ENCODE data around the gene DAP. TPM values are rescaled to one million over a fixed set of nuclear protein-coding genes. Genes with fewer than 3 reads are reported as not detected.

DAP gene
- total and polyA plus RNA-seq, 7 experiments from 2014 or later, result 31.9 to 91.6 (median 43.0) TPM

DNA sequence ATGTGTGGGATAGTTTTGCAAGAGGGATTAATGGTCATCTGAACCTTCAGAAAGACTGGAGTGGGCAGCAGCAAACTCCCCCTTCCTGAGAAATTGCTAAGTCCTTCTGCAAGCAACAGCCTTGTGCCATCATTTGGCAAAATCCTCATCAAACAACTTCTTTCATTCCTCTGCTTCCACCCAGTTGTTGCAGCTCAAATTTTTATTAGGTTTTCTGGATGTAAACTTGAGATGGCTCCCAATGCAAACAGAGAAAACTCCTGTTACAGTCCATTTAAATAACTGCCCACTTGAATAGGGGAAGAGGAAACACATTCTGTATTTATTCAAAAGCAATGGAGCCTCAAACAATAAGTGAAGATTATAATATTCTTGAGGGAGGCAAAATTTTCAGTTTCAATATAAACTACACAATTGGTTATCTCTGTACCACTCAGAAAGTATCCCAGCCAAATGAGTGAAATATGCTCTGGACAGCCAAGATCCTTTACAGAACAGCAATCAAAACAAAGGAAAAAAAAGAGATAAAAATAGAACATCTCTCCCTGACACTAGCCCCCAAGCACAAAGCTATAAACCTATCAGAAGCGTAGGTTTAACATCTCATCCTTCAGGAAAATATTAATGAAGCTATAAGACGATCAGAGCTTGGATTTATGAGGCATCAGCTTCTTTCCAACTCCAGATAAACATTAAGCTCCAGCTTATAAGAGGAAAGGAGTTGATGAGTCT lies 17.3 kb upstream of the DAP start:
- Histone ChIP-seq H3K27me3 (ENCODE audit: control insufficient read depth in 2 of 2, insufficient read depth in 2 of 2, low read length in 2 of 2) (no peaks in the 10 kb centered on the region), H3K4me1 (ENCODE audit: control insufficient read depth in 2 of 2, insufficient read depth in 2 of 2, low read length in 2 of 2) (no peaks in the 10 kb centered on the region), H3K36me3 (ENCODE audit: control insufficient read depth in 2 of 3, insufficient read depth in 3 of 3, low read length in 3 of 3) (no peaks in the 10 kb centered on the region), H3K4me3 (ENCODE audit: low read length) (no peak overlapping the region), H3K9me3 (ENCODE audit: control insufficient read depth in 2 of 3, low read length in 3 of 3) (no peaks in the 10 kb centered on the region), H3K27ac (ENCODE audit: low read depth, low read length) (no peak overlapping the region)
- Mint-ChIP-seq H3K27me3 (peaks cover 0 to 32% (median 5%) of the 10 kb centered on the region in 5 donors), H3K36me3 (peaks cover 0 to 5% (median 0%) of the 10 kb centered on the region in 5 donors), H3K9me3 (peaks cover 0 to 12% (median 0%) of the 10 kb centered on the region in 11 donors), H3K4me1 (no peaks in the 10 kb centered on the region), H3K4me3 (no peak overlapping the region), H3K27ac (no peak overlapping the region)
- DNase-seq (no peak), ATAC-seq (no peak)
- ChIA-PET POLR2A (no interaction called here), CTCF (no interaction called here)
- intact Hi-C loops (cut with micrococcal nuclease), result no loop called here

DNA sequence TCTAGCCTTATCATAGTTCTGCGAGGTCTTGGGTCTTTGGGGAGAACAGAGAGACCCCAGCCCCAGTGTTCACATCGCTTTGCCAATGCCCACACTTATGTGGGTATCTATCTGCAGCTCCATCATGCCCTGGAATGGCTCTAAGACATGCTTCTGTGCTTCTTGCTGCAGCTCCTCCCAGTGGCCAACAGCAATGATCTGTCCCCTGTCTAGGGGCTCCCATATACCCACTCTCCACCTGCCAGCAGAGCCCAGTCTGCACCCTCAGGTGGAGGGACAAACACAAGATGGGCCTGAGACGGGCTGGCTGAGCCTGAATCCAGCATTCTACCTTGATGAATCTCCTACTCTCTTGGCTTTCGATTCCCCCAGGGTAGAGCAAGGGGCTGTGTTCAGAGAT lies 14.6 kb upstream of the DAP start:
- Histone ChIP-seq H3K27ac (ENCODE audit: low read depth, low read length) (no peak overlapping the region), H3K4me3 (ENCODE audit: low read length) (no peak overlapping the region), H3K36me3 (ENCODE audit: control insufficient read depth in 2 of 3, insufficient read depth in 3 of 3, low read length in 3 of 3) (no peaks in the 10 kb centered on the region), H3K4me1 (ENCODE audit: control insufficient read depth in 2 of 2, insufficient read depth in 2 of 2, low read length in 2 of 2) (no peaks in the 10 kb centered on the region), H3K27me3 (ENCODE audit: control insufficient read depth in 2 of 2, insufficient read depth in 2 of 2, low read length in 2 of 2) (no peaks in the 10 kb centered on the region), H3K9me3 (ENCODE audit: control insufficient read depth in 2 of 3, low read length in 3 of 3) (no peaks in the 10 kb centered on the region)
- CTCF ChIA-PET, result interaction anchor here (0.8 kb wide), 1 partner anchor 74 kb away, joined by 3 read pairs; no protein-coding TSS in a partner anchor
- H3K4me1 Mint-ChIP-seq, result no peaks in the 10 kb centered on the region
- H3K36me3 Mint-ChIP-seq, result no peaks in the 10 kb centered on the region
- DNase-seq, result no peak
- intact Hi-C loops (cut with micrococcal nuclease), result no loop called here
- no peak for ATAC-seq
- no peak overlapping the region for H3K4me3 Mint-ChIP-seq
- no peak overlapping the region for H3K27ac Mint-ChIP-seq
- H3K9me3 Mint-ChIP-seq, result peaks cover 0 to 12% (median 0%) of the 10 kb centered on the region in 11 donors
- POLR2A ChIA-PET, result no interaction called here
- peaks cover 0 to 26% (median 12%) of the 10 kb centered on the region in 5 donors for H3K27me3 Mint-ChIP-seq

DNA sequence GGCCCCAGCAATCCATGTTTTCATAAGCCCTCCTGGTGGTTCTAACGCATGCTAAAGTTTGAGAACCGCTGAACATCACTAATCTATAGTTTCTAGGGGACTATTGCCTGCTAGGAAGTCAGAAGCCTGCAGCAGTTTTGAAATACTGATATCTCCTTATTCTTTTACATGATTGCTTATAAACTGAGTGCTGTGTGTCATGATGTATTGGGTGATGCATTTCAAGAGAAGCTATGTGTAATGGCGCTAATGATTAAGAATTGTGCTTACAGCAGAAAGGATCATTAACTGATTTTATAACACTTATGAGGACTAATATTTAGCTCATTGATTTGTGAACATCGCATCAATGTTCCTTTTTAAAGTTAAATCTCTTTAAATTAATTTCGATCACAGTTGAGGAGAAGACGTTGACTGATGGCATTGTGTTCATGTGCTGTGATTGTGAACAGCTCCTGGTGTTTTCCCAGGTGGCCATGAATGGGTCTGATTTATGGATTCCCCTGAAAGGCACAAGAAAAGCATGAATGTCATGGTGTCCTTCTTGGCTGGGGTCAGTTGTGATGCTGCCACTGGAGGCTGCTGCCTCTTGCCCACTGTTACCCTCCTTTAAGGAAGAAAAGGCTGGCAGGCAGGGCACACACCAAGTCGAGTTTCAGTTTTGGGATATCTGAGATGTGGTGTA lies 12.0 kb upstream of the DAP start:
- no peak overlapping the region for H3K4me3 Mint-ChIP-seq
- no peak for DNase-seq
- no peaks in the 10 kb centered on the region for H3K9me3 ChIP-seq (ENCODE audit: control insufficient read depth in 2 of 3, low read length in 3 of 3)
- ChIA-PET CTCF (no interaction called here), POLR2A (no interaction called here)
- ATAC-seq, result no peak
- H3K27ac ChIP-seq (ENCODE audit: low read depth, low read length), result no peak overlapping the region
- no peak overlapping the region for H3K4me3 ChIP-seq (ENCODE audit: low read length)
- no peaks in the 10 kb centered on the region for H3K9me3 Mint-ChIP-seq
- H3K36me3 ChIP-seq (ENCODE audit: control insufficient read depth in 2 of 3, insufficient read depth in 3 of 3, low read length in 3 of 3), result no peaks in the 10 kb centered on the region
- peaks cover 0 to 30% (median 14%) of the 10 kb centered on the region in 5 donors for H3K27me3 Mint-ChIP-seq
- intact Hi-C loops (cut with micrococcal nuclease), result no loop called here
- no peaks in the 10 kb centered on the region for H3K36me3 Mint-ChIP-seq
- no peak overlapping the region for H3K27ac Mint-ChIP-seq
- H3K27me3 ChIP-seq (ENCODE audit: control insufficient read depth in 2 of 2, insufficient read depth in 2 of 2, low read length in 2 of 2), result peaks cover 0 to 2% of the 10 kb centered on the region in 2 donors
- no peaks in the 10 kb centered on the region for H3K4me1 Mint-ChIP-seq
- H3K4me1 ChIP-seq (ENCODE audit: control insufficient read depth in 2 of 2, insufficient read depth in 2 of 2, low read length in 2 of 2), result no peaks in the 10 kb centered on the region

GRCh38 chr5:10768328-10768899 lies 7.4 kb upstream of the DAP start:
- peaks cover 0 to 37% (median 5%) of the 10 kb centered on the region in 5 donors for H3K27me3 Mint-ChIP-seq

DNA sequence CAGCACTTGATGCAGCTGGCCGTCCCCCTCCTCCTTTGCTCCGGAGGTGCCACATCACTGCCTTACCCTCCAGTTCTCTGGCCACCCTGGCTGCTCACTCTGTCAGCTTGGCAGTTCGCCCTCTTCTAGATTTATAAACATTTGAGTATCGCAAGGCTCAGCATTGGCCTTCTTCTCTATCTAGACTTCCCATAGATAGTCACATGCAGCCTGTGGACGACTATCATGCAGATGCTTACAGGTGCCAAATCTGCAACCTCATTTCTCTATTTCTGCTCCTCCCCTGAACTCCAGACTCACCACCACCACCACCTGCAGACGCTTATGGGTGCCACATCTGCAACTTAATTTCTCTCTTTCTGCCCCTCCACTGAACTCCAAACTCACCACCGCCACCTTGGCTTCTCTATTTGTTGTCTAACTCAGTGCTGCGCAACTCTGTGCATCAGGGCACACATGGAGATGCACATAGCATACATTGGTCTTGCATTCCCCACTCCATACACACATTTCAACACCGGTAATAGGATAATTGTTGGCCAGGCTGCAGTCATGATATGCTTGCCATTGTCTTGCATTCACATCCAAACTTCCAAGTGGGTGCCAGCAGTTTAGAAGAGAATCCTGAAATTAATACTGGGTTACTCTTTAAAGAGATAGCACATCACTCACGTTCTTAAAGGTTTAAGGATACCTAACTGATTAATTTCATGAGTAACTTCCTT lies 1.9 kb upstream of the DAP start:
- Histone ChIP-seq H3K4me1 (ENCODE audit: control insufficient read depth in 2 of 2, insufficient read depth in 2 of 2, low read length in 2 of 2) (peaks cover 13 to 15% of the 10 kb centered on the region in 2 donors), H3K36me3 (ENCODE audit: control insufficient read depth in 2 of 3, insufficient read depth in 3 of 3, low read length in 3 of 3) (no peaks in the 10 kb centered on the region), H3K27ac (ENCODE audit: low read depth, low read length) (no peak overlapping the region), H3K4me3 (ENCODE audit: low read length) (no peak overlapping the region), H3K9me3 (ENCODE audit: control insufficient read depth in 2 of 3, low read length in 3 of 3) (no peaks in the 10 kb centered on the region), H3K27me3 (ENCODE audit: control insufficient read depth in 2 of 2, insufficient read depth in 2 of 2, low read length in 2 of 2) (no peaks in the 10 kb centered on the region)
- H3K36me3 Mint-ChIP-seq, result peaks cover 0 to 5% (median 0%) of the 10 kb centered on the region in 5 donors
- peak overlapping the region; percentile 35 to 96 (median 82) for H3K4me3 Mint-ChIP-seq
- ChIA-PET CTCF (no interaction called here), POLR2A (interaction anchor here (1.2 kb wide), 1 partner anchor 409 kb away, joined by 4 read pairs; the partner anchor contains the start of gene MARCHF6)
- intact Hi-C loops (cut with micrococcal nuclease), result loop anchor here in 1 of 2 donors (5.0 kb wide), 1 partner anchor 61 kb away; no protein-coding TSS in a partner anchor
- DNase-seq (no peak), ATAC-seq (no peak)
- H3K9me3 Mint-ChIP-seq, result no peaks in the 10 kb centered on the region
- H3K27me3 Mint-ChIP-seq, result peaks cover 0 to 18% (median 0%) of the 10 kb centered on the region in 5 donors
- H3K4me1 Mint-ChIP-seq, result peaks cover 14 to 45% (median 39%) of the 10 kb centered on the region in 7 donors
- H3K27ac Mint-ChIP-seq, result peak overlapping the region in 8 of 9 donors; percentile 81 to 94 (median 88)

More at GRCh38 chr5:10768328-10768899, 7.4 kb upstream of the DAP start:
- intact Hi-C loops (cut with micrococcal nuclease), result no loop called here
- Mint-ChIP-seq H3K27ac (no peak overlapping the region), H3K36me3 (no peaks in the 10 kb centered on the region), H3K4me3 (no peak overlapping the region), H3K9me3 (no peaks in the 10 kb centered on the region), H3K4me1 (no peaks in the 10 kb centered on the region)
- no peak for ATAC-seq
- H3K36me3 ChIP-seq (ENCODE audit: control insufficient read depth in 2 of 3, insufficient read depth in 3 of 3, low read length in 3 of 3), result no peaks in the 10 kb centered on the region
- POLR2A ChIA-PET, result no interaction called here
- no peaks in the 10 kb centered on the region for H3K9me3 ChIP-seq (ENCODE audit: control insufficient read depth in 2 of 3, low read length in 3 of 3)
- no peak for DNase-seq
- H3K27ac ChIP-seq (ENCODE audit: low read depth, low read length), result no peak overlapping the region
- peaks cover 0 to 2% of the 10 kb centered on the region in 2 donors for H3K27me3 ChIP-seq (ENCODE audit: control insufficient read depth in 2 of 2, insufficient read depth in 2 of 2, low read length in 2 of 2)
- H3K4me3 ChIP-seq (ENCODE audit: low read length), result no peak overlapping the region
- H3K4me1 ChIP-seq (ENCODE audit: control insufficient read depth in 2 of 2, insufficient read depth in 2 of 2, low read length in 2 of 2), result no peaks in the 10 kb centered on the region
- CTCF ChIA-PET, result no interaction called here

All from naive thymus-derived CD4-positive, alpha-beta T cell (primary cell).